ENCODE results near the gene EVPLL.

DNA sequence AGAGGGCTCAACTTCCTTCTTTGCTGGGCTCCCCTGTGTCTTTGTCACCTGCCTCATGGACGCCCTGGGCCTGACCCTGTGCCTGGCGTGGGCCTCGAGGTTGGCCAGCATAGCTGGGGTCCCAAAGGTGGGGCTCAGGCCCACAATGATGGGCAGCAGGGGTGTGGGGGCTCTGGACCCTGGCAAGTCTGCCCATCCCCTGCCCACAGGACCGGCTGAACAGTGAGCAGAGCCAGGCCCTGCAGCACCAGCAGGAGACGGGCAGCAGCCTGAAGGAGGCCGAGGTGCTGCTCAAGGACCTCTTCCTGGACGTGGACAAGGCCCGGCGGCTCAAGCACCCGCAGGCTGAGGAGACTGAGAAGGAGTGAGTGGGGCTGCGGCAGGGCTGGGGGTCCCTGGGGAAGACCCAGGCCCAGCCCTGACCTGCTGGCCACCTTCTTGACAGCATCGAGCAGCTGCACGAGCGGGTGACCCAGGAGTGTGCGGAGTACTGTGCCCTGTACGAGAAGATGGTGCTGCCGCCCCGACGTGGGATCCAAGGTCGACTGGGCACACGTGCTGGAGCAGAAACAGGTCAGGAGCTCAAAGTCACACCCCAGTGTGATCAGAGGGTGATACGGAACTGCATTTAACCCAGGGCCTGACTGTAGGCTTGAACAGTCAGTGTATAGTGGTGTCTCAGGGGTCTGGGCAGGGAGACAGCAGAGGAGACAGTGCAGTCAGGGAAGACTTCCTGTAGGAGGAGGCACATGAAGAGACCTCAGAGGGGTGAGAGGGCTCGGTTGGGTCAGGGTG lies 3.8 kb downstream of the EVPLL start:
- TF ChIP-seq POLR2AphosphoS5 (IDR thresholded peaks at IDR 0.05; ENCODE audit: borderline replicate concordance, low read depth, low read length) (no peak), EZH2 (IDR thresholded peaks at IDR 0.05) (no peak), FOXP2 (optimal IDR thresholded peaks at IDR 0.05; ENCODE audit: control extremely low read depth, extremely low read length, insufficient read depth) (no peak)
